ENCODE results near the gene MAP3K3.

The MAP3K3 gene

DNA sequence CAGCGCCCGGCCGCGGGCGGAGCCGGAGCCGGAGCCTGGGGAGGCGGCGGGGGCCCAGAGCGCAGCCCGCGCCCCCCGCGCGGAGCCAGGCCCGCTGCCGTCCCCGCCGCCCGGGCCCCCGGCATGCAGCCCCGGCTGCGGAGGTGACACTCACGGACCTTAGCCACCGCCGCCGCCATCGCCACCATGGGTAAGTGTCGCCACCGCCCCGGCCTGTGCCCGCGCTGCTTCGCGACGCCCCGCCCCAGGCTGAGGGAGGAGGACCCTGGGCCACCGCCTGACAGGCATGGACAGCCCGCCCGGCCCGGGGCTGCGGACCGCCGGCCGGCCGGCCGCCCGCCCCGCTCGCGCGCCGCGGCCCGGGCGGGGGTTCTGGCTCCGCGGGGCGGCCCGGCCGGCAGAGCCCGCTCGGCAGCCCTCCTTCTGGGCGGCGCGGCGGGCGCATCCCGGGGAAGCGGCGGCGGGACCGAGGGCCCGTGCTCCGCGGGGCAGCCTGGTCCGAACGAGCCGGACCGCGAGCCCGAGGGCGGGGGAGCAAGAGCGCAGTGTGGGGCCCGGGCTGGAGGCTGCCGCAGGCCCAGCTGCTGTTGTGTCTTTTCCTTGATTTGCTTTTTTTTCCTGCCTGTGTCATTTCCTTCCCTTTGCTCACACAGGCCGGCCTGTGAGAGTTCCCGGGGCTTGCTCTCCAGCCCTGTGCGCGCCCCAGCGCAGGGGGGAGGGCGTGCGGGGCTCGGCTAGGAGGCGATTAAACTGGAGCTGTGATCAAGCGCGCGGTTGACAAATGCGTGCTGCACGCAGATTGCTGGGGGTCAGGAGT lies 565 bp downstream of the MAP3K3 start:
- peak; percentile 50 for DNase-seq

DNA sequence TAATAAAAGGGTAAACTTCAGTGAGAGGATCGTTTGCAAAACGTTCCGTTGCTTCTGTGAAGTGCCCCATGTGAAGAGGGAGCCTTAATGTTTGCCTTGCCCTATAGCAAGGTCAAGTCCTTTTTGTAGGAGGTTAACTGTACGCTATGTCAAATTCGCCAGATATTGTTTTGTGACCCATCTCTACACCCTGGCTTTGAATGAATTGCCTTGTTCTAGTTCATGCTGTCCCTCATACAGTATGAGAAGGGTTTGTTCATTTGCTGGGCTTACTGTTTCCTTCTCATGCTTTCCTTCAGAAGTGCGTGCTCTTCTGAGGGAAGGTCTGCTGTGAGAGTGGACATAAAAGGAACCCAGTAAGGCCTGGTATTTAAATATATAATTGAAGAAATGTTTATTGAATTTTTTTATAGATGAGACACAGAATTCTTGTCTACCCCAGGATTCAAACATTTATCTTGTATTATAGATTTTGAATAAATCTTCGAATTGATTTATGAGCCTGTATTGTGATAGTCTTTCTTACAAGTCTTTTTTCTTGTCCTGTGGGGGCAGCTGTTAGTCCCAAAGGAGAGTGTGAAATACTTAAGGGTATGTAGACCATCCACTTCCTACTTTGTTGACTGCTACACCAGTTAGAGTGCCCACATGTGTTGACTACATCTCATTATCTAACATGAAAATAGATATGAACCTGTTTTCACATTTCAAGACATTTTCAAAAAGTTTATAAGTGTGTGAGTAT lies 1.7 kb downstream of the MAP3K3 start:
- DNase-seq: no peak

DNA sequence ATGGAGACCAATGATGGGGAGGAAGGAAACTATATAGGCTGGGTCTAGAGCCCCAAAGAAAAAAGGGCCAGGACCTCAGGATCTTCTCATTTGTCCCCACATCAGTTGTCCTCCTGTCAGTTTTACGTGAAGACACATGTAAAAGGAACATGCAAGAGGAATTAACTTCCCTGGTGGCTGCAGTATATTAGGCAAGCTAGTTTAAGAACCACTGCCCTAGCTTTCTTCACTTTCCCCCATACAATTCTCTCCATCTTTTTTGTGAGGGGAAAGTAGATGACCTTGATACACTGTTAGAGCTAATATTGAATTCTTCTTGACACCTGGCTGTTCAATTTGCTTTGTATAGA lies 2.3 kb downstream of the MAP3K3 start:
- no peak for DNase-seq

DNA sequence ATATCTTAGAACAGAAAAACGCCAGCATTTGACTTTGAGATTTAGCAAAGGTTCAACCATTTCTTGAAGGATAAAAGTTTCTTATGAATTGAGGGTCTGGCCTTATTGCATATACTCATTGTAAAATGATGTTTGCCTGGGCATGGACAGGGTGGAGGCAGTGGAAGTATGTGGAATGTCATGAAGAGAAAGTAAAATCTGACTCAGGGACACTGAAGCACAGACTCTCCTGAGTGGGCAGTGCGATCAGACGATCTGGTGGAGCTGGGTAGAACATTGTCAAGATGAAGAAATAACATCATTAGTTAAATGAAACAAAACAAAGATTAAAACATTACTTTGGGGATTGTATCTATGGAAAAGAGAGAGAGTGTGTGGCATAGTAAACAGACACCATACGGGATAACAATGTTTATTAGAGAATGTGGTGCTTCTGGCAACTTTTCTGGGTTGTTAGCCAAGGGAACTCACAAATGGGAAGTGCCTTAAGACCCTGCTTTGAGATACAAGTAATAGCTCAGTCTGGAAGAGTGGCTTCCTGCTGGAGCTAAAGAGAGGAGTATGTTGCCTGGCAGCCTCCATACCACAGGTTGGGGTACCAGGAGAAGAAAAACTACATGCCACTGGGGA lies 4.4 kb downstream of the MAP3K3 start:
- DNase-seq: peak; percentile 9

- DNase-seq: no peak
These were observed 7.4 kb downstream of the MAP3K3 start for GRCh38 chr17:63629627-63630026.

- DNase-seq: no peak
These were observed 8.8 kb downstream of the MAP3K3 start for GRCh38 chr17:63631062-63631461.

GRCh38 chr17:63631626-63632025 lies 9.4 kb downstream of the MAP3K3 start:
- DNase-seq: no peak

GRCh38 chr17:63633742-63634141 lies 11.5 kb downstream of the MAP3K3 start:
- DNase-seq: no peak

- DNase-seq: no peak
These were observed 11.9 kb downstream of the MAP3K3 start for GRCh38 chr17:63634163-63634562.

DNA sequence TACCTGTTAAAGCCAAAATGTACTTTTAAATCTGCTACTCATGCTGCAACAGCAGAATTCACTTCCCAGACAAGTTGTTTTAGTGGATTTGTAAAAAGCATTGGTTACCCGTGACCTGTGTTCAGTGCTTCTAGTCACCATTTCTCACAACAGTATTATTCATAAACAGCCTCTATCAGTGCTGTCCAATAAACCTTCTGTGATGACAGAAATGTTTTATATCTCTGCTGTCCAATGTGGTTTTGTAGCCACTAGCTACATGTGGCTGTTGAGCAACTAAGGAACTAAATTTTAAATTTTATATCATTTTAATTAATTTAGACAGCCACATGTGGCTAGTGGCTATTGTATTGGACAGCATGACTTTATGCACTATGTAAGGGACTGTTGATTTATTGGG lies 12.6 kb downstream of the MAP3K3 start:
- DNase-seq: no peak

DNA sequence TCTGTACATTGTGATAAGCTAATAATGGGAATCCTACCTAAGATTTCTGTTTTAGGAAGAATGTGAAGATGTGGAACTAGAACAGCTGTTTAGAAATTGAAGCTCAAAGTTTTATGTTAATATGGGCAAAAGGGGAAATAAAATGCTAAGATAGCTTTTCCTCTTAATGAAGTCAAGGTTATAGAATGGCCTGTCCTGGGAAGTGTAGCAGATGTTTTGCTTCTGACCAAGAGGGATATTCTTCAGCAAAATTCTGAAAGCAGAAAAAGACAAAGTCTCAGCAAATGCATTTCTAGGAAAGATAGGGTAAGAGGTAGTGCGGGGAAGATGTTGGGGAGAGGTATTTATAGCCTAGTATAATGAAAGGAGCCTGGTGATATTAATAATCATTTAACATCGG lies 13.1 kb downstream of the MAP3K3 start:
- DNase-seq: no peak

DNA sequence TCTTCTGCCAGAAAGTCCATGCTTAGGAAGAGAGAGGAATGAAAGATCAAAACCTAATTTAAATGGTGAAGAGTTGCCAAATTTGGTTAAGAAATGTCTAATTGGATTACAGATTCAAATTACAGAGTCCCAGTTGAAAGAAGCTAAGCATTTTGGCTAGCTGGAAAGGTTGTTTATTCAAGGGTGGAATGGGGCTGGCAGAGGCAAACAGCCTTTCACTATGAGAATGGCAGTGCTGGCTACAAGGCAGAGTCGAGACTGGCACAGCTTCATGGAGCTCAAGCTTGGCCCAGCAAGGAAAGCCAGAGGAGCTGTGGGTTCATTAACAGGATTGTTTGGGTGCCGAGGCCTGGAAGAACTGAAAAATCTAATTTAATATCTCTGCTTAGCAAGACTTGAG lies 13.6 kb downstream of the MAP3K3 start:
- DNase-seq: no peak

GRCh38 chr17:63639125-63639524 lies 16.9 kb downstream of the MAP3K3 start:
- DNase-seq: no peak

GRCh38 chr17:63640038-63640437 lies 17.8 kb downstream of the MAP3K3 start:
- DNase-seq: no peak

- no peak for DNase-seq
These were observed 19.7 kb downstream of the MAP3K3 start for GRCh38 chr17:63641692-63642448.

DNA sequence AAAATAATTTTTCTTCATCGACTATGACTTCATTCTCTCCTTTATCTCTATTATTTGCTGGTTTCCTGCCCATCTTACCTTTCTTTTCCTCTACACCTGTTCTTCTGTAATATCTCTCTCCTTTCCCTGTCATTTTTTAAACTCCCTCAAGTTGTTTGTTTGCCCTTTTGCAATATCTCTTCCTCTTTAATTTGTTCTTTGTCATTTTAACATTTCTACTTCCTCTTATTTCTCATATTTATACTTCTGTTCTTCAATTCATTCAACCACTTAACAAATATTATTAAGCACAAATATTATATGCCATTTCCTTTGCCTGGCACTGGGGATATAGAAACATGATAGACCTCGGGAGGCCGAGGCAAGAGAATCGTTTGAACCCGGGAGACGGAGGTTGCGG lies 22.6 kb downstream of the MAP3K3 start:
- DNase-seq: no peak

DNA sequence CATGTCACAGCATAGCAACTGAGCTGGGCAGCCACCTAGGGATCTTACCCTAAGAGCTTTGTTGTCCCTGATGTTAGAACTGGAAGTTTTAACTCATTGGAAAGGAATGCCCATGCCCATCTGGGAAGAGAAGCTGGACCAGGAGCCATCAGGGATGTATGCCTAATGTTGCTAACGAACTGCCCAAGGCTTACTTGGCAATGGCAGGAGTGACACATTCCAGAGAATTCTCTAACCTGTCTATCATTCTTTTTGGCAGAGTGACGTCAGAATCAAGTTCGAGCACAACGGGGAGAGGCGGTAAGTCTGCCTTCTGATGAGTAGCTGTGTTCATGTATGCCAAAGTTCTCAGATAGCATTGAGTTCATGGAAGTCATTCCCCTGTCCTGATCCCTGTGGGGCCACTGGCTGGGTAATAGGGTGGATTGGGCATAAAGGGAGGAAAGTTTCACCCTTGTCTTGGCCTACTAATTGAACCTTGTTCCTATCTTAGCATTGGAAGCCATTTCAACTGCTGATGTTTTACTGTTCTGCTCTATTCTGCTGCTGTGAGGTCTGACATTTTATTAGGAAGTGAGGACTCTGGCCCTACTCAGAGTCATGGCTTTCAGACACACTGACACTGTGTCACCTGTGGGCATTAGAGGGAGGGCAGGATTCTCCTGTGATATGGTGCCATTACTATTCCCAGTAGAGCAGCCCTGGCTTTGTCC lies 23.7 kb downstream of the MAP3K3 start:
- DNase-seq: no peak

DNA sequence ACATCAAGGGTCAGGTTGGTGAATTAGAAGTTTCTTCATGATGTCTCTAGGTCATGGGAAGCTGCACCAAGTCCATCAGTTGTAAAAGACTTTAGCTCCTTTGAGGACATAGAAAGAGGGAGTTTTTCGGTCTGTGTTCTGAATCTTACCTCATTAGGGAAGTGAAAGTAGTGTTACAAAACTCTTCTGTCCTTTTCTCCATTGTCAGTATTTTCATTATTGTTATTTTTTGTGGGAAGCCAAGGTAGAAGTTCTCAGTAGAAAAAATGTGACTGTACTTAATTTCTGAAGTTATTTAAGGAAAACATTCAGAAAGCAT lies 24.2 kb downstream of the MAP3K3 start:
- no peak for DNase-seq

DNA sequence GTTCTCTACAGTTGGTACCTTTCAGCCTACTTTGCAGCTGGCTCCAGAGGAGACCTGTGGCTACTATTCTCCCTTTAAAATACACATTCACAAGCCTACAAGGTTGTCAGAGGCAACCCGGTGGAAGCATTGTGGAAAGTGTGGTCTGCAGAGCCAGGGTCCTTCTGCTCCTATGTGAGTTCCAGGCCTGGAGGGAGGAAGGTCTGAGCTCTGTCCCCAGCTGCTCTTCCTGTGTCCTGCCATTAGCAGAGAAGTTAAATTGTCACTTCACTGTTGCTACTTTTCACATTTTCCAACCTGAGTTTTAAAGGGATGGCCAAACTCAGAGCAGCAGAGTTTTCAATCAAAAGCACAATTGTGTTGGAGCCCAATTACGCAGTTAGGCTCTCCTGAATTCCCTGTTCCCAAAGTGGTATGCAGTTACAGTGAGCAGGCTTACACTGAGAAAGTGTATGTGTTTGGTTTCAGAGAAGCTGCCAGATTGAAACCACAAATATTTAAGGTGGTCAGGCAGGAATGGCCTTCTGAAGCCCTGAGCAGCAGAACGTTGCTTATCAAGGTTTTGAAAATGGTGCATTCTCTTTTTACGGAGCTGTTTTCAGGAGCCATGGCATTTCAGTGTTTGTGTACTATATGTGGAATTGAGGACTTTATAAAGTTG lies 25.0 kb downstream of the MAP3K3 start:
- DNase-seq: peak; percentile 11

DNA sequence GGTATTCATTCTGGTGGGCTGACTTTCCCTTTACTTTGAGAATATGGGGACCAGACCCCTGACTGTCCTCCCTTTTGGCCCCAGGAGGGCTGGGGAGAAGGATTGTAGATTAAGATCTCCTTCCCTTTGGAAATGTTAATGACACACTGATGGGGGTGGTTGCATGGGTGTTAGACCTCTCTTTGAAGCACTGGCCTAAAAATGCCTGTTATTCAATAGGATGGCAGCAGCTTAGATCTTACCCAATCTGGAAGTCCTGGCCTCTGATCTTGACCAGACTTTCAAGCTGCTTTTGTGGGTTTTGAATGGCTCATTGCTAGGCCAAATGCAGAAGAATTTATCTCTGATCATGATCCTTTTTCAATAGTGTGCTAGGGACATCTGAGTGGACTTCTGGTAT lies 25.7 kb downstream of the MAP3K3 start:
- DNase-seq: no peak

GRCh38 chr17:63649813-63650212 lies 27.6 kb downstream of the MAP3K3 start:
- no peak for DNase-seq

DNA sequence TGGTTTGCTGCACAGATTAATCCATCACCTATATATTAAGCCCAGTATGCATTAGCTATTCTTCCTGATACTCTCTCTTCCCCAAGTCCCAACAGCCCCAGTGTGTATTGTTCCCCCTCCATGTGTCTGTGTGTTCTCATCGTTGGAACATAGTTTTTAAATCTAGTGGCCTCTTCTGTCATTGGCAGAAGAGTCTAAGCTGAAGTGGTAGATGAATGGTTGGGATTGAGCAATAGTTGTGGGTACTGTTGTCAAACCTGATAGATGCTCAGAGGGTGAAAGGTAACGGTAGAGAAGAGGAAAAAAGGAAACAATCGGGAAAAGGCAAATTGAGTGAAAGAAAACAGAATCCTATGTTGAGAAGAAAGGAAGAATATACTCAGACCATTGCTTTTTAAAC lies 29.9 kb downstream of the MAP3K3 start:
- DNase-seq: no peak

Data from fibroblast of skin of scalp (primary cell).